GM12873 (cell line): ENCODE data around the gene CACNG1.

Experiments used
- TF ChIP-seq, protein P1 (sequence below): IDR thresholded peaks from 2 replicates; pipeline ENCODE4 v1.5.1; 2012; ENCODE audit warnings: low read depth, mild to moderate bottlenecking, moderate library complexity, low read length, control low read depth; ENCODE audit not compliant: insufficient read depth; ENCODE audit errors: missing control alignments

CACNG1 gene

DNA sequence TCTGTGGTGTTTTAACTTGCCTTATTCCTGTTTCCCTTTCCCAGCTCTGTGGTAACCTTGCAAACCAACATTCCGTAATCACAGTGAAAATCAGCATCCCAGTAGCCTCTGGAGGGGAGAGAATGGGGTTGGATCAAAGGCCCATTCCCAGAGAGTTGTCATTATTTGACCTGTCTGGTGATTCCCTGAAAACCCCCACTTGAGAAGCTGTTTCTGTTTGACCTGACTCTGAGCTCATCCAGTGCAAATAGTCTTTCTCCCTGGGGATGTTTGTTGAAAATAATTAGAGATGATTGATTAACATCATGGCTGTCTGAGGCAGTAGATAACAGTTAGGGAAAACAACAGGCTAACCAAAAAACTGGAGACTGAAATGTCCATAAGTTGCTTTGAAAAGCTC is 3.0 kb downstream of the CACNG1 start:
- TF ChIP-seq, protein P1, sequence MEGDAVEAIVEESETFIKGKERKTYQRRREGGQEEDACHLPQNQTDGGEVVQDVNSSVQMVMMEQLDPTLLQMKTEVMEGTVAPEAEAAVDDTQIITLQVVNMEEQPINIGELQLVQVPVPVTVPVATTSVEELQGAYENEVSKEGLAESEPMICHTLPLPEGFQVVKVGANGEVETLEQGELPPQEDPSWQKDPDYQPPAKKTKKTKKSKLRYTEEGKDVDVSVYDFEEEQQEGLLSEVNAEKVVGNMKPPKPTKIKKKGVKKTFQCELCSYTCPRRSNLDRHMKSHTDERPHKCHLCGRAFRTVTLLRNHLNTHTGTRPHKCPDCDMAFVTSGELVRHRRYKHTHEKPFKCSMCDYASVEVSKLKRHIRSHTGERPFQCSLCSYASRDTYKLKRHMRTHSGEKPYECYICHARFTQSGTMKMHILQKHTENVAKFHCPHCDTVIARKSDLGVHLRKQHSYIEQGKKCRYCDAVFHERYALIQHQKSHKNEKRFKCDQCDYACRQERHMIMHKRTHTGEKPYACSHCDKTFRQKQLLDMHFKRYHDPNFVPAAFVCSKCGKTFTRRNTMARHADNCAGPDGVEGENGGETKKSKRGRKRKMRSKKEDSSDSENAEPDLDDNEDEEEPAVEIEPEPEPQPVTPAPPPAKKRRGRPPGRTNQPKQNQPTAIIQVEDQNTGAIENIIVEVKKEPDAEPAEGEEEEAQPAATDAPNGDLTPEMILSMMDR: no peak

DNA sequence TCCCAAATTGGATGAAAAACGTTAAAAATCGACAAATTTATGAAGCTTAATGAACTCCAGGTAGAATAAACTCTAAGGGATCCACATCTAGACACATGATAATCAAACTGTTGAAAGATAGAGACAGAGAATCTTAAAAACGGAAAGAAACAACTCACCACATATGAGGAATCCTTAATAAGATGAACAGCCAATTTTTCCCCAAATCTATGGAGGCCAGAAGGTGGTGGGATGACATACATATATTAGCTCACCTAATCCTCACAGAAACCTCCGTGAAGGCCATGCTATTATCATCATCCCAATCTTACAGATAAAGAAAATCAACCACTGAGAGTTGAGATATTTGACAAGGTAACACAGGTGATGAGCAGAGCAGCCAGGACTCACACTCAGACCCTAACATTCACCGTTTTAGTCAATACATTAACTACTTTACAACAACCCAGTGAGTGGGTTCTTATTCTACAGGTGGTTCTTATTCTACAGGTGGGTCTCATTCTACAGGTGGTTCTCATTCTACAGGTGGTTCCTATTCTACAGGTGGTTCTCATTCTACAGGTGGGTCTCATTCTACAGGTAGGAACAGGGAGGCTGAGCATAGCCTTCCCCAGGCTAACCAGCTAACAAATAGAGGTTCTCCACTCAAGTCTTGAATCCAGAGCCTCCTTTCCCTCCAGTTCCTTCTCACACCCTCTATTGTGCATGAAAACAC is 4.8 kb downstream of the CACNG1 start:
- TF ChIP-seq, protein P1: no peak

DNA sequence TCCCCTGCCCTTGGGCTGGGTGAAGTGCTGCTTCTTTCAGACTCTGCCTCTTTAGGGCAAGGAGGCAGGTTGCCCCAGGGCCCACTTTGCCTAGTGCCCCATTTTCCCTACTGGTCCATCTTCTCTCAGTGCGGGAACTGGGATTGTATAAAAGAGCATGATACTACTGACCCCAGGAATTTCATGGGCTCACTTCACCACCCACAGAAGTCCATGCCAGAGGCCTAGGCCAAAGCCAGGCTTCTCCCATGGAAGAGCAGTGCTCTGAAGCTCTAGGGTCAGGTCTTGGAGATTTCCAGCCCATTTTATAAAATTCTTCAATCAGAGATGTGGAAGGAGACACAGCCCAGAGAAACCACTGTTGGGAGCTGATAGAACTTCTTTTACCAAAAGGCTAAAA is 5.7 kb downstream of the CACNG1 start:
- TF ChIP-seq, protein P1: no peak

DNA sequence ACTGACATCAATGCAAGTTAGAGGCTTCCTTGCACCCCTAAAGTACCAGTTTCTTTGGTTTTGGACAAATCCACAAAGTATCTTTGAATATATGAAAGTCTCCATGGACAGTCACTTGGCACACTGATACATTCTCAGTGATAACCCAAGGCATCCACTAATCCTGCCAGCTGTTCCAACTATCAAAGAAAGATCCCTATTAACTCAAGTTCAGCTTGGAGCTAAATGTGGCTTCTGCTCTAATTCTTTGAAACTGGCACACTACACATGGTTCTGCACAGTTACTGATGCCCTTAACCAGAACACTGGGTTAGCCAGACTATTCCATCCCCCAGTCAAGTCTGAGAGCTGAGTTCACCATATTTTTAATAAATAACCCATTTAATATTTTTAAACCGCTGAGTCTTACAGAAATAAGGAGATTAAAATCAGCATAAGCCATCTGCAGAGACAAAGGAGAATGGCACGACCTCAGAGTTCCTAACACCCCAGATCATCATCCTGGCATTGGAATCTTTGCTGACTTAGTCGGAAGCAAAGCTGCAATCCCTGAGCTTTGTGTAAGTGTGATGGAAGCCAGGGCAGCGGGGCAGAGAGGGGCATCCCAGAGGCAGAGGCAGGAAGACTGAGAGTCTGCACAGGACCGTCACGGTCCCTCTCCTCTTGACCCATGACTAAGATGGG is 6.3 kb downstream of the CACNG1 start:
- TF ChIP-seq, protein P1: no peak

DNA sequence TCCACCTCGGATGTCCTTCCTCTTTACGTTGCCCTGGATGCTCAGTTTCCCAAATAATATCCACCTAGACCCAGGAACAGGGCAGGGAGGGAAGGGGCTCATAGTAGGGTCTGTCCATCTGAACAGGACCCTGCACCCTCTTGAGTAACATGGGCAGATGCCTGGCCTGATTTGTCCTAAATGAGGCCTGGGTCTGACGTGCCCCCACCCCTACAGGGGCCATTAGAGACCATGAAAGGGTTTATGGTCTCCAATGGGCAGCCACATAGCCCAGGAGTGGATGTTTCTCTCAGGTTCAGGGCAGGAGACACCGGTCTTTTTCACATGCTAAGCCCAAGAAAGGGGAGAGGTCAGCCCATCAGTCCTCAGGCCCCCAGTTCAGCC is 6.8 kb downstream of the CACNG1 start:
- TF ChIP-seq, protein P1: no peak

DNA sequence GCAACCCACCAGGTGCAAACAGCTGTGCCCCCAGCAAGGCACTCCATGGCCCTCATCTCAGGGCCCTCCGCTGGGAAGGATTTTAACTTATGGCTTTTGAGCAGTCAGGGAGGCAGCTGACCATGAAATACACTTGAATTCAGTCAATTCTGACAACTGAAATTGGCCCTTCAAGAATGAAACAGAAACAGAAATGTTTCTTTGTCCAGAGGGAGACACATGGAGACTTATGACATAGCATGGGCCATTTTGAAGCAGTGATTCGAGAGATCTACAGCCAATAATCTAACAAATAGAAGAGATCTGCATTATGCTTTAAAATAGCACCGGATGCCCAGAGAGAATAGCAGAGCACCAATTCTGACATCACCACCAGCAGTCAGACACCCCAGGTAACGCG is 7.5 kb downstream of the CACNG1 start:
- TF ChIP-seq, protein P1: no peak

DNA sequence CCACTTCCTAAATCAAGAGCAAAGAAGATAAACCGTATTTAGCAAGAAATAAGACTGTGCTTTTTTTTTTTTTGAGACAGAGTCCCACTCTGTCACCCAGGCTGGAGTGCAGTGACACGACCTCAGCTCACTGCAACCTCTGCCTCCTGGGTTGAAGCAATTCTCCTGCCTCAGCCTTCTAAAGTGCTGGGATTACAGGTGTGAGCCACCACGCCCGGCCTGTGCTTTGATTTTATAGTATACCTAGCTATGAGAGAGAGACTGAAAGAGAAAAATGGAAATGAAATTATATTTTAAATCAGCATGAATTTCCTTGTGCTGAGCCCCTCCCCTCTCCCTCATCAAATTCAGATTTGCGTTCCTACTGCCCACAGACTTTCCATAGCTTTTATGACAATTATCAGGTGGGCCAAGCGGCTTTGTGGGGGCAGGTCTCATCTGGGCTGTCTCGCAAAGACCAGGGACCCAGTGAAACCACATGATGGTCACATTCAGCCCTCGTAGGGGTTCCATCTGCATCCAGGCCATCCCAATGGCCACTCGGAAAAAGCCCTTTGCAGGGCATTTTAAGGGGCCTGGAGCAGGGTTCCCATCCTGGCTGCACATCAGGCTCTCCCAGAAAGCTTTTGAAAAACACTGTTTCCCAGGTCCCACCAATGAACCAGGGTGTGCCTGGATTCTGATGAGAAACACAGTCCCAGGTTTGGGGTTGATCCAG is 8.5 kb downstream of the CACNG1 start:
- TF ChIP-seq, protein P1: no peak
